GM12864 (cell line): ENCODE measurements around the gene LBP.

Experiments used
- DNase-seq: peaks from one replicate; pipeline ENCODE4 v3.0.0-alpha.2; 2011; ENCODE audit warnings: low read depth
- H3K4me3 ChIP-seq: 2 replicates; pipeline ENCODE4 v1.5.1; 2011; ENCODE audit warnings: mild to moderate bottlenecking, low read depth, low read length, control low read depth
- TF ChIP-seq, protein P1 (sequence below): IDR thresholded peaks from 2 replicates; pipeline ENCODE4 v1.5.1; 2011; ENCODE audit warnings: low read depth, mild to moderate bottlenecking, moderate library complexity, low read length, control low read depth, inconsistent platforms; ENCODE audit errors: missing control alignments

The LBP gene

DNA sequence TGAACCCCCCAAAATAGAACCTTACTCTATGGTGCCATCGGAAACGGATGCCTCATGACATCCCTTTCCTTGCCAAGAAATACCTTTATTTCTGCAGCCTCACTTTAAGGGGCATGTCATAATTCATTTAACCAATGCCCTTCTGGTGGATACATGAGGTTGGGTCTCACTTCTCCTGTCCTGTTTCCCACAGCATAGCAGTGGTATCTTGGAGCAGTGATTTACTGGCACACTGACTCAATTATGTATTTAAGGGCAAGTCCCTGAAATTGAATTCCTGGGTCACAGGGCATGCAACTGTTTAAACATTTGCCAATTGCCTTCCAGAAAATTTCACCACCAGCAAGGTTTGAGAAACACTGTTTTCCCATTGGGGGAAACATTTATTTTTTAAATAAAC is 639 bp upstream of the LBP start:
- TF ChIP-seq, protein P1, sequence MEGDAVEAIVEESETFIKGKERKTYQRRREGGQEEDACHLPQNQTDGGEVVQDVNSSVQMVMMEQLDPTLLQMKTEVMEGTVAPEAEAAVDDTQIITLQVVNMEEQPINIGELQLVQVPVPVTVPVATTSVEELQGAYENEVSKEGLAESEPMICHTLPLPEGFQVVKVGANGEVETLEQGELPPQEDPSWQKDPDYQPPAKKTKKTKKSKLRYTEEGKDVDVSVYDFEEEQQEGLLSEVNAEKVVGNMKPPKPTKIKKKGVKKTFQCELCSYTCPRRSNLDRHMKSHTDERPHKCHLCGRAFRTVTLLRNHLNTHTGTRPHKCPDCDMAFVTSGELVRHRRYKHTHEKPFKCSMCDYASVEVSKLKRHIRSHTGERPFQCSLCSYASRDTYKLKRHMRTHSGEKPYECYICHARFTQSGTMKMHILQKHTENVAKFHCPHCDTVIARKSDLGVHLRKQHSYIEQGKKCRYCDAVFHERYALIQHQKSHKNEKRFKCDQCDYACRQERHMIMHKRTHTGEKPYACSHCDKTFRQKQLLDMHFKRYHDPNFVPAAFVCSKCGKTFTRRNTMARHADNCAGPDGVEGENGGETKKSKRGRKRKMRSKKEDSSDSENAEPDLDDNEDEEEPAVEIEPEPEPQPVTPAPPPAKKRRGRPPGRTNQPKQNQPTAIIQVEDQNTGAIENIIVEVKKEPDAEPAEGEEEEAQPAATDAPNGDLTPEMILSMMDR = no peak
- no peak overlapping the region for H3K4me3 ChIP-seq
- DNase-seq = no peak

DNA sequence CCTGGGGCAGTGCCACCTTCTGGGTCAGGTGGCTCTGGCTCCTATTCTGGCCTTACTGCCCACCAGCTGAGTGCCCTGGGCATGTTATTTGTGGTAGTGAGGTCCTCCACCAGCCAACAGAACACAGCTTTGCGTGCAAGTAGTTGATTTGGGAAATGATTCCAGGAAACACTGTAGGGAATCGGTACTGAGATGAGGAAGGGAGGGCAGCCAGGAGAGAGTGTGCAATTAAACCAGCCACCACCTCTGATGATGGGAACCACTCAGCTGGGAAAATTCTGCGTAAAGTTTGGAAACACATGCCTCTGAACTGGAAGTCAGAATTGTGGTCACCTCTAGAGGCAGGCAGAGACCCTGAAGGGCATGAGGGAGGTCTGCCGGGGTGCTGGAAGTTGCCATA is 459 bp downstream of the LBP start:
- DNase-seq = no peak

DNA sequence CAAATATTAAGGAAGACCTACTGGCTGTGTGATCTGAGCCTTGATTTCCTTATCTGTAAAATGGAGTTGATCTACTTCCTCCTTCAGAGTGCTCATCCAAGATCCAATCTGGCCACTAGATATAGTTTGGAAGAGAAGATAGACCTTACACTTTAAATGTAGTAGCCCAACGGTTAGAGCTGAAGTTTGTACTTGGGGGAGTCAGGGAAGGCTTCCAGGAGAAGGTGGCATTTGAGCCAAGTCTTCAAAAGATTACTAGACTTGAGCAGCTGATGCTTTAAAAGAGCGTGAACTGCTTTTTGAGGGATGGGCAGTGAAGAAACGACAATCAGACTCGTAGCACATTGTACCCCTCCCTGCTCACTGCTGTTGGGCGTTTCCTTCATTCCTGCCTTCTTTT is 3.6 kb downstream of the LBP start:
- no peak for DNase-seq
- H3K4me3 ChIP-seq = no peak overlapping the region
- TF ChIP-seq, protein P1 = no peak

More for the DNA sequence above, 459 bp downstream of the LBP start:
- TF ChIP-seq, protein P1 = no peak
- H3K4me3 ChIP-seq = no peak overlapping the region

DNA sequence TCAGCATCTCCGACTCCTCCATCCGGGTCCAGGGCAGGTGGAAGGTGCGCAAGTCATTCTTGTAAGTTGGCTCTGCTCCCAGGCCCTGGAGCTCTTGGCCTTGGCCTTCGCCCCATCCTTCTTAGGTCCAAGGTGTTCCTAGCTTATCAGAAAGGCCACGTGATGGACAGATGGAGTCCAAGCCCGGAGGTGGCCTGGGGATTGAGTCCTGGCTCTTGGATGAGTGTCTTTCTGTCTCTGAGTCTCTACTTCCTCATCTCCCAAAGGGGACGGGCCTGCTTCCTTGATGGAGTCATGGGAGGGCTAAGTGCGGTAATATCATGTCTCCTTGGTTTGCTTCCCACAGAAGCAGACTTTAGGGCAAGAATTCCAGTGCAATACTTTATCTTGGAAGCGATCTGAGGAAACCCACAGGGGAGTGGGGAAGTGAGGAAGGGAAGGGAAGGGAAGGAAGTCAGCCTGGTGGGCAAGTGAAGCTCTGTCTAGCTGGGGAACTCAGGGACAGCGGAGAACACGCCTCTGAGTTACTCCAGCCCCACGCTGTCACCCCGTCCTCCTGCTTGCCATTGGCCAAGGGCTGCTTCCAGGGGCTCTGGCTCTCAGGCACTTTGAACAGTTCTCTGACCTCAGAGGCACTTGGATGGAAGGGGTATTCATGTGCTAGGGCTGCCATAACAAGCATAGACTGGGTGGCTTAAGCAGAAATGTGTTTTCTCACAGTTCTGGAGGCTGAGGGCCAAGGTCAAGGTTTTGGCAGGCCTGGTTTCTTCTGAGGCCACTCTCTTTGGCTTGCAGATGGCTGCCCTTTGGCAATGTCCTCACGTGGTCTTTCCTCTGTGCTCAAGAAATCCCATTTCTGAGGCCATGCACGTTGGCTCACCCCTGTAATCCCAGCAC is 4.8 kb downstream of the LBP start:
- DNase-seq = no peak
- no peak overlapping the region for H3K4me3 ChIP-seq
- TF ChIP-seq, protein P1 = no peak

DNA sequence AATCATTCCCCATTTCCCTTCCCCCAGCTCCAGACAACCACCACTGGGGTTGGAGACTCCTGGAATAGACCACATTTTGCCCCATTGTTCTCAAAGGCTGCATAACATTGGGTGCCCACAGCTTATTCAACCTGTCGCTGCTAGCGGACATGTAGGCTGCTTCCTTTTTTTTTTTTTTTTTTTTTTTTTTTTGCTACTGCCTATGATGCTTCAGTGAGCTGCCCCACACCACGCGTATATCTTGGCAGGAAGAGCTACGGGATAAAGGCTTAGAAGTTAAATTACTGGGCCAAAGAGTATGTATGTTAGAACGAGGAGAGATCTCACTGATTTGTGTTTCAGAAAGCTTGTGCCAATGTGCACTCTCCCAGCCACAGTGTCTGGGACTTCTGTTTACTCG is 7.0 kb downstream of the LBP start:
- H3K4me3 ChIP-seq = no peak overlapping the region
- DNase-seq = no peak
- TF ChIP-seq, protein P1 = no peak

DNA sequence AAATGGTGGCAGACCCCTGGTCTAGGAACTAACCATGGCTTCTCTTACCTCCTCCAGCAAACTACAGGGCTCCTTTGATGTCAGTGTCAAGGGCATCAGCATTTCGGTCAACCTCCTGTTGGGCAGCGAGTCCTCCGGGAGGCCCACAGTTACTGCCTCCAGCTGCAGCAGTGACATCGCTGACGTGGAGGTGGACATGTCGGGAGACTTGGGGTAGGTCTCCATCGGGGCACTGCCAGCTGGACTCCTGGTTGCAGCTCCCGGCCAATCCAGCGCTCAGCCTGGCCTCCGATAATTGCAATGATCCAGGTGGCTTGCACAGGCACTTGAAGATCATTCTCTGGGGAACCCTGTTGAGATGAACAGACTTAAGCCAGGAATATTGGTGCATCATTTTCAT is 7.9 kb downstream of the LBP start:
- TF ChIP-seq, protein P1 = no peak
- DNase-seq = no peak
- no peak overlapping the region for H3K4me3 ChIP-seq
